H1 (cell line): Measurements from ENCODE around the gene BTN1A1.

ENCODE experiments used
- CEBPB ChIP-seq: IDR thresholded peaks from 2 replicates; pipeline ENCODE4 v1.6.1; 2012; ENCODE audit warnings: low read depth, low read length
- GABPA ChIP-seq: IDR thresholded peaks from 2 replicates; pipeline ENCODE4 v1.6.1; 2011; ENCODE audit warnings: mild to moderate bottlenecking, low read length, moderate library complexity, borderline replicate concordance; ENCODE audit not compliant: insufficient read depth
- KDM1A ChIP-seq: fragments of 200-600, 300-600 bp; sonication (generic); IDR thresholded peaks from 2 replicates; pipeline ENCODE4 v1.7.1; 2016; ENCODE audit warnings: mild to moderate bottlenecking, low read length, borderline replicate concordance
- POLR2A ChIP-seq, 2 experiments: IDR thresholded peaks; 1 replicate in 1 of 2; 2 replicates in 1 of 2; pipeline ENCODE4 v1.6.1; 2011; ENCODE audit warnings: low read depth in 2 of 2, low read length in 2 of 2, mild to moderate bottlenecking in 2 of 2; ENCODE audit errors: control extremely low read depth in 1 of 2
- POLR2AphosphoS5 ChIP-seq: IDR thresholded peaks from 2 replicates; pipeline ENCODE4 v1.6.1; 2011; ENCODE audit warnings: low read depth, low read length
- RFX5 ChIP-seq: IDR thresholded peaks from 2 replicates; pipeline ENCODE4 v1.6.1; 2011; ENCODE audit warnings: low read depth, low read length, improper control_type of control experiment, borderline replicate concordance
- SAP30 ChIP-seq: fragments of 300-600 bp; sonication (generic); IDR thresholded peaks from 2 replicates; pipeline ENCODE4 v1.7.1; 2012; ENCODE audit warnings: low read length, moderate library complexity, mild to moderate bottlenecking, inconsistent platforms; ENCODE audit not compliant: insufficient read depth, insufficient replicate concordance
- SP2 ChIP-seq: IDR thresholded peaks from 2 replicates; pipeline ENCODE4 v1.6.1; 2012; ENCODE audit warnings: mild to moderate bottlenecking, low read length, inconsistent platforms
- YY1 ChIP-seq: IDR thresholded peaks from 2 replicates; pipeline ENCODE4 v1.6.1; 2011; ENCODE audit warnings: low read depth, mild to moderate bottlenecking, low read length
- ZNF274 ChIP-seq: IDR thresholded peaks from 2 replicates; pipeline ENCODE4 v1.7.0; 2012; ENCODE audit warnings: low read length, borderline replicate concordance; ENCODE audit errors: extremely low read depth
- TF ChIP-seq, protein P1 (sequence below), 3 experiments: IDR thresholded peaks; 1 replicate in 2 of 3; 2 replicates in 1 of 3; pipeline versions ENCODE4 v1.5.1 to v1.6.1; 2011; ENCODE audit warnings: low read length in 3 of 3, mild to moderate bottlenecking in 3 of 3, inconsistent platforms in 2 of 3, low read depth in 1 of 3, moderate library complexity in 1 of 3; ENCODE audit not compliant: insufficient read depth in 1 of 3; ENCODE audit errors: control extremely low read depth in 1 of 3

GRCh38 chr6:26536571-26537159 is 36.6 kb downstream of the BTN1A1 start:
- TF ChIP-seq POLR2A (IDR thresholded peaks at IDR 0.05; ENCODE audit: control extremely low read depth in 1 of 2, low read depth in 2 of 2, low read length in 2 of 2) (no peak), RFX5 (no peak), POLR2AphosphoS5 (no peak), SAP30 (no peak), SP2 (no peak), ZNF274 (no peak), CEBPB (no peak), KDM1A (no peak), GABPA (no peak), YY1 (no peak)
- TF ChIP-seq, protein P1, sequence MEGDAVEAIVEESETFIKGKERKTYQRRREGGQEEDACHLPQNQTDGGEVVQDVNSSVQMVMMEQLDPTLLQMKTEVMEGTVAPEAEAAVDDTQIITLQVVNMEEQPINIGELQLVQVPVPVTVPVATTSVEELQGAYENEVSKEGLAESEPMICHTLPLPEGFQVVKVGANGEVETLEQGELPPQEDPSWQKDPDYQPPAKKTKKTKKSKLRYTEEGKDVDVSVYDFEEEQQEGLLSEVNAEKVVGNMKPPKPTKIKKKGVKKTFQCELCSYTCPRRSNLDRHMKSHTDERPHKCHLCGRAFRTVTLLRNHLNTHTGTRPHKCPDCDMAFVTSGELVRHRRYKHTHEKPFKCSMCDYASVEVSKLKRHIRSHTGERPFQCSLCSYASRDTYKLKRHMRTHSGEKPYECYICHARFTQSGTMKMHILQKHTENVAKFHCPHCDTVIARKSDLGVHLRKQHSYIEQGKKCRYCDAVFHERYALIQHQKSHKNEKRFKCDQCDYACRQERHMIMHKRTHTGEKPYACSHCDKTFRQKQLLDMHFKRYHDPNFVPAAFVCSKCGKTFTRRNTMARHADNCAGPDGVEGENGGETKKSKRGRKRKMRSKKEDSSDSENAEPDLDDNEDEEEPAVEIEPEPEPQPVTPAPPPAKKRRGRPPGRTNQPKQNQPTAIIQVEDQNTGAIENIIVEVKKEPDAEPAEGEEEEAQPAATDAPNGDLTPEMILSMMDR (IDR thresholded peaks at IDR 0.05; ENCODE audit: control extremely low read depth in 1 of 3, insufficient read depth in 1 of 3, low read depth in 1 of 3, low read length in 3 of 3) = no peak
